ENCODE measurements around the gene ALS2CL.

GRCh38 chr3:46693892-46694226 is 380 bp upstream of the ALS2CL start:
- TF ChIP-seq, protein P1, sequence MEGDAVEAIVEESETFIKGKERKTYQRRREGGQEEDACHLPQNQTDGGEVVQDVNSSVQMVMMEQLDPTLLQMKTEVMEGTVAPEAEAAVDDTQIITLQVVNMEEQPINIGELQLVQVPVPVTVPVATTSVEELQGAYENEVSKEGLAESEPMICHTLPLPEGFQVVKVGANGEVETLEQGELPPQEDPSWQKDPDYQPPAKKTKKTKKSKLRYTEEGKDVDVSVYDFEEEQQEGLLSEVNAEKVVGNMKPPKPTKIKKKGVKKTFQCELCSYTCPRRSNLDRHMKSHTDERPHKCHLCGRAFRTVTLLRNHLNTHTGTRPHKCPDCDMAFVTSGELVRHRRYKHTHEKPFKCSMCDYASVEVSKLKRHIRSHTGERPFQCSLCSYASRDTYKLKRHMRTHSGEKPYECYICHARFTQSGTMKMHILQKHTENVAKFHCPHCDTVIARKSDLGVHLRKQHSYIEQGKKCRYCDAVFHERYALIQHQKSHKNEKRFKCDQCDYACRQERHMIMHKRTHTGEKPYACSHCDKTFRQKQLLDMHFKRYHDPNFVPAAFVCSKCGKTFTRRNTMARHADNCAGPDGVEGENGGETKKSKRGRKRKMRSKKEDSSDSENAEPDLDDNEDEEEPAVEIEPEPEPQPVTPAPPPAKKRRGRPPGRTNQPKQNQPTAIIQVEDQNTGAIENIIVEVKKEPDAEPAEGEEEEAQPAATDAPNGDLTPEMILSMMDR (conservative IDR thresholded peaks at IDR 0.05) = no peak
- TF ChIP-seq EZH2 (IDR thresholded peaks at IDR 0.05; ENCODE audit: low read depth) = no peak

Data from PC-9 (cell line).